ENCODE measurements around the gene TDP1.
A peak's percentile ranks its signal among the peaks of the same experiment; 100 is the strongest.

Gene TDP1

GRCh38 chr14:89915114-89915878 lies 40.4 kb upstream of the TDP1 start:
- peaks cover 45% of the 10 kb centered on the region for H3K4me1 ChIP-seq (ENCODE audit: control insufficient read depth, insufficient read depth, low read length, unreplicated experiment)
- no peak overlapping the region for H3K4me3 ChIP-seq (ENCODE audit: low read depth, low read length)
- H3K79me2 ChIP-seq (ENCODE audit: control insufficient read depth, insufficient read depth, low read length, unreplicated experiment): no peaks in the 10 kb centered on the region
- no peaks in the 10 kb centered on the region for H3K27me3 ChIP-seq (ENCODE audit: insufficient read depth, low read length)
- H2AFZ ChIP-seq (ENCODE audit: low read length, unreplicated experiment): peak overlapping the region; percentile 46
- H3K36me3 ChIP-seq (ENCODE audit: insufficient read depth, low read length): no peaks in the 10 kb centered on the region
- H3K27ac ChIP-seq (ENCODE audit: low read depth, low read length): peak overlapping the region; percentile 71; the same call in 1 of the 2 replicates

DNA sequence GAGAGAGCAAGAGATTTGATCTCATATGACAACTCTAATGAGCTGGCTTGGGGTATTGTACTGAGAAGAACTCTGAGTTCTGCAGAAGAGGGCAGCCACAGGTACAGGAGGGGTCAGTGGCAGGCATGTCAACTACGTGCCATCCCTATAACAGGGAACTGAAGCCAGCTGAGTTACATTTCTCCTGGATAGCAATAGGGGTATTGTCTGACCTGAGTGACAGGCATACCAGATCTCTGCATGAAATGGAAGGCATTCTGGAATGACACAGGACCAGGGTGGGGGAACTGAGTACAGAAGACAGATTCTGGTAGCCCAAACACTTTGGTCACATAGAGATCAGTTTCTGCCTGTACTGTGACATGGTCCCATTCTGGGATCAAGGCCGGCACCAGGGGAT lies 37.0 kb upstream of the TDP1 start:
- peaks cover 42% of the 10 kb centered on the region for H3K4me1 ChIP-seq (ENCODE audit: control insufficient read depth, insufficient read depth, low read length, unreplicated experiment)

DNA sequence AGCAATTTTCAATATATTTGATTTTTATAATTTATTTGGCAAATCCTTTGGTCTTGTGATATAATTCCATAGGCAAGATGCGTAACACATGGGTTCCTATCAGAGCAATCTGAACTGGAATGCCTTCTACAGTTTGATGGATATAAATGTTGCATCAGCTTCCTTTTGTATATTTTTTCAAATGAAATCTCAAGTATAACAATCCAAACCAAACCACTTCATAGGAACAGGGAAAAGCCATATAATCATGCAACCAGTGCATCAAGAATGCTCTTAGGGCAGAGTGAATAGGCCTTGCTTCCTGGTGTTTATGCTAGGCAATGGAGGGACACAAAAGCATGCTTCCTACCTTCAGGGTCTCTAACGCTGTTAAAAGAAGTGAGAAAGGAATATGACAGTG lies 35.7 kb upstream of the TDP1 start:
- Histone ChIP-seq H3K27me3 (ENCODE audit: insufficient read depth, low read length) (no peaks in the 10 kb centered on the region), H3K4me3 (ENCODE audit: low read depth, low read length) (no peak overlapping the region), H2AFZ (ENCODE audit: low read length, unreplicated experiment) (no peak overlapping the region), H3K27ac (ENCODE audit: low read depth, low read length) (no peak overlapping the region), H3K36me3 (ENCODE audit: insufficient read depth, low read length) (0 out of 2 replicates have a peak, but pooled peaks cover 4% of the 10 kb centered on the region), H3K79me2 (ENCODE audit: control insufficient read depth, insufficient read depth, low read length, unreplicated experiment) (no peaks in the 10 kb centered on the region), H3K4me1 (ENCODE audit: control insufficient read depth, insufficient read depth, low read length, unreplicated experiment) (peaks cover 38% of the 10 kb centered on the region)

More for the DNA sequence above, 37.0 kb upstream of the TDP1 start:
- no peaks in the 10 kb centered on the region for H3K79me2 ChIP-seq (ENCODE audit: control insufficient read depth, insufficient read depth, low read length, unreplicated experiment)
- H3K27ac ChIP-seq (ENCODE audit: low read depth, low read length): no peak overlapping the region
- no peak overlapping the region for H2AFZ ChIP-seq (ENCODE audit: low read length, unreplicated experiment)
- H3K36me3 ChIP-seq (ENCODE audit: insufficient read depth, low read length): 0 out of 2 replicates have a peak, but pooled peaks cover 4% of the 10 kb centered on the region
- H3K4me3 ChIP-seq (ENCODE audit: low read depth, low read length): no peak overlapping the region
- H3K27me3 ChIP-seq (ENCODE audit: insufficient read depth, low read length): no peaks in the 10 kb centered on the region

GRCh38 chr14:89921346-89921745 lies 34.4 kb upstream of the TDP1 start:
- peak overlapping the region; percentile 86 for H3K27ac ChIP-seq (ENCODE audit: low read depth, low read length)
- H3K36me3 ChIP-seq (ENCODE audit: insufficient read depth, low read length): 0 out of 2 replicates have a peak, but pooled peaks cover 4% of the 10 kb centered on the region
- no peak overlapping the region for H3K4me3 ChIP-seq (ENCODE audit: low read depth, low read length)
- no peaks in the 10 kb centered on the region for H3K79me2 ChIP-seq (ENCODE audit: control insufficient read depth, insufficient read depth, low read length, unreplicated experiment)
- no peak overlapping the region for H2AFZ ChIP-seq (ENCODE audit: low read length, unreplicated experiment)
- H3K4me1 ChIP-seq (ENCODE audit: control insufficient read depth, insufficient read depth, low read length, unreplicated experiment): peaks cover 35% of the 10 kb centered on the region
- H3K27me3 ChIP-seq (ENCODE audit: insufficient read depth, low read length): no peaks in the 10 kb centered on the region

- 0 out of 2 replicates have a peak, but pooled peaks cover 4% of the 10 kb centered on the region for H3K36me3 ChIP-seq (ENCODE audit: insufficient read depth, low read length)
- H3K4me3 ChIP-seq (ENCODE audit: low read depth, low read length): no peak overlapping the region
- peak overlapping the region; percentile 7 for H2AFZ ChIP-seq (ENCODE audit: low read length, unreplicated experiment)
- no peaks in the 10 kb centered on the region for H3K79me2 ChIP-seq (ENCODE audit: control insufficient read depth, insufficient read depth, low read length, unreplicated experiment)
- H3K27ac ChIP-seq (ENCODE audit: low read depth, low read length): peak overlapping the region; percentile 86
- H3K4me1 ChIP-seq (ENCODE audit: control insufficient read depth, insufficient read depth, low read length, unreplicated experiment): peaks cover 35% of the 10 kb centered on the region
- no peaks in the 10 kb centered on the region for H3K27me3 ChIP-seq (ENCODE audit: insufficient read depth, low read length)
These were observed 33.5 kb upstream of the TDP1 start for GRCh38 chr14:89922031-89922907.

- no peaks in the 10 kb centered on the region for H3K27me3 ChIP-seq (ENCODE audit: insufficient read depth, low read length)
- H3K36me3 ChIP-seq (ENCODE audit: insufficient read depth, low read length): 0 out of 2 replicates have a peak, but pooled peaks cover 4% of the 10 kb centered on the region
- H2AFZ ChIP-seq (ENCODE audit: low read length, unreplicated experiment): no peak overlapping the region
- no peak overlapping the region for H3K4me3 ChIP-seq (ENCODE audit: low read depth, low read length)
- no peaks in the 10 kb centered on the region for H3K79me2 ChIP-seq (ENCODE audit: control insufficient read depth, insufficient read depth, low read length, unreplicated experiment)
- H3K27ac ChIP-seq (ENCODE audit: low read depth, low read length): no peak overlapping the region
- peaks cover 41% of the 10 kb centered on the region for H3K4me1 ChIP-seq (ENCODE audit: control insufficient read depth, insufficient read depth, low read length, unreplicated experiment)
These were observed 31.5 kb upstream of the TDP1 start for GRCh38 chr14:89924268-89924667.

DNA sequence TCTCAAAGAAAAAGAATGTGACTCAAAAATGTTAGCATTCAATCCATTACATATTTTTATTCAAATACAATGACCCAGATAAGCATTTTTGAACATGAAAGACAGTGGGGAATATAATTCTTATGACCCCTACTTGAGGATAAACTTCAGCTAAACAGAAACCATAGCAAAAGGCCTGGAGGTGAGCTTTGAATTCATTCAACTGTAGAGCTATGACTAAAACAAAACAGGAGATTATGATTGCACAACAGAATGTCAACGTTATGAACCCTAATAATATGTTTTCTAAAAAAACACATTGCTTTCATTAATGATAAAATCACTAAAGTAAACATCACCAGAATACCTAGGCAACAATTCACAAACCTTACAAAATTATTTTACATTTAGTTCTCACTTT lies 29.0 kb upstream of the TDP1 start:
- Histone ChIP-seq H3K4me1 (ENCODE audit: control insufficient read depth, insufficient read depth, low read length, unreplicated experiment) (peaks cover 33% of the 10 kb centered on the region), H3K27me3 (ENCODE audit: insufficient read depth, low read length) (no peaks in the 10 kb centered on the region), H2AFZ (ENCODE audit: low read length, unreplicated experiment) (peak overlapping the region; percentile 77), H3K79me2 (ENCODE audit: control insufficient read depth, insufficient read depth, low read length, unreplicated experiment) (no peaks in the 10 kb centered on the region), H3K4me3 (ENCODE audit: low read depth, low read length) (peak overlapping the region; percentile 33), H3K27ac (ENCODE audit: low read depth, low read length) (peak overlapping the region; percentile 91), H3K36me3 (ENCODE audit: insufficient read depth, low read length) (0 out of 2 replicates have a peak, but pooled peaks cover 5% of the 10 kb centered on the region)

GRCh38 chr14:89927186-89927865 lies 28.4 kb upstream of the TDP1 start:
- H3K79me2 ChIP-seq (ENCODE audit: control insufficient read depth, insufficient read depth, low read length, unreplicated experiment): no peaks in the 10 kb centered on the region
- H3K27me3 ChIP-seq (ENCODE audit: insufficient read depth, low read length): no peaks in the 10 kb centered on the region
- peak overlapping the region; percentile 9; the same call in 1 of the 2 replicates for H3K4me3 ChIP-seq (ENCODE audit: low read depth, low read length)
- peaks cover 27% of the 10 kb centered on the region for H3K4me1 ChIP-seq (ENCODE audit: control insufficient read depth, insufficient read depth, low read length, unreplicated experiment)
- H3K27ac ChIP-seq (ENCODE audit: low read depth, low read length): peak overlapping the region; percentile 91
- 0 out of 2 replicates have a peak, but pooled peaks cover 9% of the 10 kb centered on the region for H3K36me3 ChIP-seq (ENCODE audit: insufficient read depth, low read length)
- peak overlapping the region; percentile 77 for H2AFZ ChIP-seq (ENCODE audit: low read length, unreplicated experiment)

DNA sequence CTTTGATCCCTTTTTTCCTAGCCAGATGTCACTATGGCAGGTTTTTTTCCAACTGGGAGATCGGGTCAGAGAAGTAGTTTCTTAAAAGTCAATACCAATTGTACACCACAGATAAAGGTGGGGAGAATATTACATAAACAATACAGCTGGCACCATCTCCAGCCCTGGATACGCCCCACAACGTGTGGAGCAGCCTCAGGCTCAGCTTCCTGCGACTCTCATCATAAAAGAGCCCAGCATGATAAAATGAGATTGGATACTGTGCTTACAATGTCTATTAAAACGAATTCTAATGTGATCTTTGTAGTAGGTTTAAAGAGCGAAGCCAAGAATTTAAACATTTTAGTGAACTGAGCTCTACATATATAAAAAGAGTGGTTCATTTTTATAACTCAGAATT lies 22.7 kb upstream of the TDP1 start:
- H2AFZ ChIP-seq (ENCODE audit: low read length, unreplicated experiment): no peak overlapping the region
- no peaks in the 10 kb centered on the region for H3K79me2 ChIP-seq (ENCODE audit: control insufficient read depth, insufficient read depth, low read length, unreplicated experiment)
- H3K4me1 ChIP-seq (ENCODE audit: control insufficient read depth, insufficient read depth, low read length, unreplicated experiment): no peaks in the 10 kb centered on the region
- H3K4me3 ChIP-seq (ENCODE audit: low read depth, low read length): no peak overlapping the region
- no peak overlapping the region for H3K27ac ChIP-seq (ENCODE audit: low read depth, low read length)
- H3K27me3 ChIP-seq (ENCODE audit: insufficient read depth, low read length): no peaks in the 10 kb centered on the region
- 0 out of 2 replicates have a peak, but pooled peaks cover 5% of the 10 kb centered on the region for H3K36me3 ChIP-seq (ENCODE audit: insufficient read depth, low read length)

DNA sequence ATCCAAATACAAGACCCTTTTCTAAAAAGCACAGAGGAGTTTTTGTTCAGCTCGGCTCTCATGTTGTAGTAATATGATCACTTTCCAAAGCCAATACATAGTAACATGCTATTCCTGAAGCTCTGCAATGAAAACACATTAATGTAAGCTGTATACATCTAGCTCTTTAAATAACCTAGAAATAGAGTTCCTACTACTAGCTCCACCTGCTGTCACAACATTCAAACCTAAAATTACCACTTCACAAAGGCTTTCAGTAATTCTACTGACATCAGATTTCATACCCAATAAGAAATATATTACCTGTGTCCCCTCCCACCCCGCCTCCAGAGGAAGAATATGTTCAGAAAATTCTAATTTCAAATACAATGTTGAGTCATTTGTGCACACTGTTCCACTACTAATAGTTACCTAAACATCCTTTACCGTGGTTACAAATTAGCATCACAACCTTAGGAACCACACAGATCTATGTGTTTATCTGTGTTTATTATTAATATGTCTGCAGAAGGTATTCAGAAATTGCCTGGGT lies 19.0 kb upstream of the TDP1 start:
- Histone ChIP-seq H2AFZ (ENCODE audit: low read length, unreplicated experiment) (no peak overlapping the region), H3K79me2 (ENCODE audit: control insufficient read depth, insufficient read depth, low read length, unreplicated experiment) (no peaks in the 10 kb centered on the region), H3K27me3 (ENCODE audit: insufficient read depth, low read length) (no peaks in the 10 kb centered on the region), H3K27ac (ENCODE audit: low read depth, low read length) (no peak overlapping the region), H3K36me3 (ENCODE audit: insufficient read depth, low read length) (0 out of 2 replicates have a peak, but pooled peaks cover 4% of the 10 kb centered on the region), H3K4me1 (ENCODE audit: control insufficient read depth, insufficient read depth, low read length, unreplicated experiment) (no peaks in the 10 kb centered on the region), H3K4me3 (ENCODE audit: low read depth, low read length) (no peak overlapping the region)
